Dedifferentiated amniotic fluid mesenchymal stem cell (primary cell): ENCODE data around the gene UNC80.

ENCODE experiments used
- DNase-seq: peaks from one replicate; pipeline ENCODE4 v3.0.0-alpha.2; 2016; ENCODE audit errors: extremely low spot score

The UNC80 gene

DNA sequence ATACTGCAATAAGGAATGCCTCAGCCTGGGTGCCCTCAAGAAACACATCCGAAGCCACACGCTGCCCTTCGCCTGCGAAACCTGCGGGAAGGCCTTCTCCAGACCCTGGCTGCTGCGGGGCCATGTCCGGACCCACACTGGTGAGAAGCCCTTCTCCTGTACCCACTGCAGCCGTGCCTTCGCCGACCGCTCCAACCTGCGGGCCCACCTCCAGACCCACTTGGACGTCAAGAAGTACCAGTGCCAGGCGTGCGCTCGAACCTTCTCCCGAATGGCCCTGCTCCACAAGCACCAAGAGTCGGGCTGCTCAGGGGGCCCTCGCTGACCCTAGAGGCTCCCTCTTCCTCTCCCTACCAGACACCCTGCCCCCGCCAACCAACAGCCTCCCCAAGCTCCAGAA, 37.6 kb downstream of the UNC80 start:
- no peak for DNase-seq

GRCh38 chr2:209817844-209818271, 46.2 kb downstream of the UNC80 start:
- DNase-seq = no peak

DNA sequence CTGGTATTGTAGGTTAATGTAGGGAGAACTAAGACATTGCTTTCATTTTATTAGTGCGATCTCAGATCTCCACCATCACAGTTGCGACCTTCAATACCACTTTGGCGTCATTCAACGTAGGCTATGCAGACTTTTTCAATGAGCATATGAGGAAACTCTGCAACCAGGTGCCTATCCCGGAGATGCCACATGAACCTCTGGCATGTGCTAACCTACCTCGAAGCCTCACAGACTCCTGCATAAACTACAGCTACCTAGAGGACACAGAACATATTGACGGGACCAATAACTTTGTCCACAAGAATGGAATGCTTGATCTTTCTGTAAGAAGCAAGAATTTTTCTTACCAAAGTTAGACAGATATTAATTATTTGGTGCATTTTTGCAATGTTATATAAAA, 47.3 kb downstream of the UNC80 start:
- no peak for DNase-seq

DNA sequence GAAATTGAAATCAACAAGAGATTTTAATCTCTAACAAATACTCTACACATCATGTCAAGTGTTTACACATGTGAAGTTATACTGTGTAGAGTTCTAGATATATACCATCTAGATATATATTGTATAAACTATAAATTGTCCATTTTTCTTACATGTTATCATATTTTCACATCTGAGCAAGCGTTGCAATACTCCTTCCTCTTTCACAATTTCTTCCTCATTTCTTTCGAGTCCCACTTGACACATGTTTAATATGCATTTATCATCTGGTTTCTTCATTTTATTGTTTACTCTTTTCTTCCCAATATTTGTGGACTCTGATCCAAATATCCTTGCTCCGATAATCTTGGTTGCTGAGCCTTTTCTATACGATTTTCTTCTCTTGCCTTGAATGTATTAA, 50.2 kb downstream of the UNC80 start:
- no peak for DNase-seq

- no peak for DNase-seq
Observed at GRCh38 chr2:209823484-209823883, 51.9 kb downstream of the UNC80 start.

- DNase-seq = no peak
Observed at GRCh38 chr2:209824391-209824790, 52.8 kb downstream of the UNC80 start.

DNA sequence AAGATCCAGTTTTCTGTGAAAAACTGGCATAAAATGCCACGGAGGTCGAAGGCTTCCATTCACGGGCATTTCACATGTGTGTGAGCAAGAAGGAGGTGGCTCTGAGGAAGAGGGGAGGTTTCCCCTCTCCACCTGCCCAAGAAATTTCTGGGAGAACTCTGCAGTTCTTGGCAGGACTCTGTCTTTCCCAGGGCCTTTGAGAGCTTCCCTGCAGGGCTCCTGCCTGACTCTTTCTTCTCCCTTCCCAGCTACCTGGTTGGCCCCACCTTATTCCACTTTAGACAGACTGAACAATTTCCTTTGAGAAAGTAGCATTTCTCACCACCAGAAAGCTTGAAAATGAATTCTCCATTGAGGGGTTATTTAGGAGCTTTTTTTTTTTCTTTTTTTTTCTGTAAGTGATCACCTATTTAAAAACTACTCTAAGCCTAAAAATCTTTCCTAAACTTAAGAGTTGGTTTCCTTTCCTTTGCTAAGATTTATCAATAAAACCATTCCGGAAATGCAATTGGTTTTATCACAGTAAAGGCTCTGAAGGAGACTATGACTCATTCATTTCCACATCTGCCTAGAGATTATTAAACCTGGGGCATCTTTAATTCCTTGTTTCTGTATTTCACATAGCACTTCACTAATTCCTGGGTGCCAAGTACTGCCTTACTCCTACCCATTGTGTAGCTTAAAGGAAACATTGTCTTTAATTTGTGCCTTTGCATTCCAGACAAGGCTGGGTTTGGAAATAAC, 59.3 kb downstream of the UNC80 start:
- DNase-seq = no peak

DNA sequence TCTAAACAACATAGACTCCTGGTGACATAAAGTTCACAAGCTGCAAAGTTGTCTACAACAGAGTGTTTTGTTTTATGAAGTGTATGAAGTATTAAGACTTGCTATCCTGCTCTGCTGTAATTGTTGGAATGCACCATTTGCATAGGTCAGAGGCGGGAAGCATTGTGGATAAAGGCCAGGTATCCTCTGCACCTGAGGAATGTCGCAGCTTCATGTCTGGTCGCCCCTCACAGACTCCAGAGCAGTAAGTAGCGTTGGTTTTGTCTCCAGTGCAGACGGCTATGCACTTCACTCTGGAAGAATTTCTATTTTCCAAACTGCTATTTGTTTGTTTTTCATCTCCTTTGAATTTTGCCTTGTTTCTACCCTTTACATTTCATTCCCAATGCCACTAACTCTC, 63.1 kb downstream of the UNC80 start:
- DNase-seq = no peak

GRCh38 chr2:209840434-209840833, 68.8 kb downstream of the UNC80 start:
- no peak for DNase-seq

DNA sequence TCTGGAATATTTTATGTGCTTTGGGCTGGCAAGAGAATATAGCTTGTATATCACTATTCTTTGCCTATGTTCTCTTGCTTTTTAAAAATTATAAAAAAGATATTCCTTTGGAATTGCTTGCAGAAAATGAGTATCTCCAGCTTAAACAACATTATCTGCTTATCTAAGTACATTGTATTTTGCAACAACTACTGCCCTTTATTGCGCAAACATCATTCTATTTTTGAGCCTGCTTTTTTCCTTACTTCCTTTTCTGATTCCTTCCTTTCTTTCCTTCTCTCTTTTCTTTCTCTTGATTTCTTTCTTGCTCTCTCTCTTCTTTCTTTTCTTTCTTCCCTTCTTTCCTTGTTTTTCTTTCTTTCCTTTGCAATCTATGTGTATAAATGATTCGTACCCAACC, 74.0 kb downstream of the UNC80 start:
- DNase-seq = no peak

DNA sequence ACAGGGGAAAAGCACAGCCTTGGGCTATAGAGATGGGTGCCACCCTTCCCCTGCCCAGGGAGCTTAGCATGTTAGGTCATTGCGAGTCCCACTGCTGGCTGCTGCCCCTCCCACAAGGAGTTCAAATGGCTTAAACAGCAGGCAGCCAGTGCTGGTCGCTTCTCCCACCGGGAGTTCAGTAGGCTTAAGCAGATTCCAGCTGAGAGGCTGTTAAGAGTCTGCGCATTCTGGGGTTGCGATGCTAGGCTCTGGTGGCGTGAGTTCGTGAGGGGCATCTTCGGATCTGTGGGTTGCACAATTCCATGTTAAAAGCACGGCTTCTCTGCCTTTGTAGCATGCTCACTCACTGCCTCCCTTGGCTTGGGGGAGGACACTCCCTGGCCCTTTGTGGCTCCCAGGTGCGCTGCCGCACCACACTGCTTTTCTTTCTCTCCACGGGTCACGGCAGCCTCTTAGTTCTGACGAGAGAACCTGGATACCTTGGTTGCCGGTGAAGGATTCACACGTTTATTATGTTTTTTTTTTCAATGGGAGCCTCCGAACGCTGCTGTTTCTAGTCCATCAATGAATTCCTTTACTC, 93.2 kb downstream of the UNC80 start:
- DNase-seq = no peak

- DNase-seq = no peak
Observed at GRCh38 chr2:209868271-209868994, 96.8 kb downstream of the UNC80 start.

GRCh38 chr2:209870067-209870466, 98.4 kb downstream of the UNC80 start:
- DNase-seq = no peak

DNA sequence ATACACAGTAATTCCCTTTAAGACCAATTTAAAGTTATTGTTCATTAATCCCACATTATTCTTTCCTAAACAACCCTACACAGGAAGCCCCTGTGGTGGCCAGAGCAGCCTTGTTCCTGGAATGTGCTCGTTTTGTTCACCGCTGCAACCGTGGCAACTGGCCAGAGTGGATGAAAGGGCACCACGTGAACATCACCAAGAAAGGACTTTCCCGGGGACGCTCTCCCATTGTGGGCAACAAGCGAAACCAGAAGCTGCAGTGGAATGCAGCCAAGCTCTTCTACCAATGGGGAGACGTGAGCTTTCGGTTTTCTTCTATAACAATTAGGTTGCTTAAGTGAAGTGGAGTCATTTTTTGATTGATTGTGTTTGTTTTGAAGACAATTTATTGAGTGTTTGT, 101.0 kb downstream of the UNC80 start:
- DNase-seq = no peak

DNA sequence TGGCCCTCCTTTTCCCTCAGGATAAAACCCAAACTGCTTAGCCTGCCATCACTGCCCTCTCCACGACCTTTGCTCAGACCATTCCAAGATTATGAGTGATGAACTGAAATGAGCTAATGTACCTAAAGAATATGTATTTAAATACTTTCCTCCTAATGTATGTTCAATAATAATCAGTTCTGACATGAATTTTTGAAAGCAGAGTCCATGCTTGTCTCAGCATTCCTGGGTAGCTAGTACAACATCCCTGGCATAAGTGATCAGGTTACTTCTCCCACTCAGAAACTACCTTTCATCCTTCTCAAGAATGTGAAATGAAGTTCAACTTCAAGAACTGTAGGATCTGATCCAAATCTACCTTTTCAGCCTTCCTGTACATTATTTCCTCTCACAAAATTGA, 103.6 kb downstream of the UNC80 start:
- DNase-seq = no peak

DNA sequence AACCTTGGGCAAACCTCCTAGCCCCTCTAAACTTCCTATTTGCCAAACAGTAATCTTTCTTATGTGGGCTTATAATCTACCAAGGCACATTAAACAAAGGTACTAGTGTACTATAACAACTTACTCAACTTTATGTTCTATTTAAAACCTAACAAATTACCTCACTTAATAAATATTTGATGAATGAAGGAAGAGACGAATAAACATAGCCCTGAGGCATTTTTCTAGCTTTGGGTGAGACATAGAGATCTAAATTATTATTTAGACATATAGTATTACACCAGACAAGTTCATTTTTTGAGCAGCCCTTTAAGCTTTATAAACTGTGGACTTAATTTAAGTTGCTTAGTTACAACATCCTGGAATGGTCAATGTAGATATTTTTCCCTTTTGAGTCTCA, 104.6 kb downstream of the UNC80 start:
- no peak for DNase-seq

DNA sequence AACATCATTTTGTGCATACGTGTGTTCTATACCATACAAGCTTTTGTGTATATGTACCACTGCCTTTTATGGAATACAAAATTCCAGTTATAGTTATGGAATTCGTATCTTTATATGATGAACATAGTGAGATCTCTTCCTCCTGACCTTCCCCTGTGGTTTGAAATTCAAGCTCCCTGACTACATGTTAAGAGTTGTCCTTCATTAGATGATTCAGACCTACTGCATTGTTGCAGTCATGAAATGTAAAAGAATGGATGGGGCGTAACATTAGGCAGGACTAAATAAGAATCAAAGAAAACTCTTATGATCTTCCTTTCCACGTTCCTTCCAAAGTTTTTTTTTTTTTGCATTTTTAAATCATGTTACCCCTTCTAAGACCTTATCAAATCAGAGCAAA, 107.1 kb downstream of the UNC80 start:
- DNase-seq = no peak

DNA sequence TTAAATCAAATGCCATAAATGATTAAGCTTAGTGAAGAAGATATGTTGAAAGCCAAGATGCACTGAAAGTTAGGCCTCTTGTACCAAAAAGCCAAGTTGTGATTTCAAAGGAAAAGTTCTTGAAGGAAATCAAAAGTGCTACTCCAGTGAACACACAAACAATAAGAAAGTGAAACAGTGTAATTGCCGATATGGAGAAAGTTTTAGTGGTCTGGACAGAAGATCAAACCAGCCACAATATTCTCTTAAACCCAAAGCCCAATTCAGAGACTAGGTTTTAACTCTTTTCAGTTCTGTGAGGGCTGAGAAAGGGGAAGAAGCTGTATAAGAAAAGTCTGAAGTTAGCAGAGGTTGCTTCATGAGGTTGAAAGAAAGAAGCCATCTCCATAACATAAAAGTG, 129.0 kb downstream of the UNC80 start:
- DNase-seq = no peak

DNA sequence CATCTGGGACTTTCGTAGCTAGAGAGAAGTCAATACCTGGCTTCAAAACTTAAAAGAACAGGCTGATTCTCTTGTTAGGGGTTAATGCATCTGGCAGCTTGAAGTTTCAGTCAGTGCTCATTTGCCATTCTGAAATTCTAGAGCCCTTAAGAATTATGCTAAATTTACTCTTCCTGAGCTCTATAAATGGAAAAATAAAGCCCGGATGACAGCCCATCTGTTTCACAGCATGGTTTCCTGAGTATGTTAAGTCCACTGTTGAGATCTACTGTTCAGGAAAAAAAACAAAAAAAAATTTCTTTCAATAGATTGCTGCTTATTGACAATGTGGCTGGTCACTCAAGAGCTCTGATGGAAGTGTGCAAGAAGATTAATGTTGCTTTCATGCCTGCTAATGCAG, 129.5 kb downstream of the UNC80 start:
- no peak for DNase-seq

GRCh38 chr2:209905691-209906090, 134.1 kb downstream of the UNC80 start:
- DNase-seq = no peak

DNA sequence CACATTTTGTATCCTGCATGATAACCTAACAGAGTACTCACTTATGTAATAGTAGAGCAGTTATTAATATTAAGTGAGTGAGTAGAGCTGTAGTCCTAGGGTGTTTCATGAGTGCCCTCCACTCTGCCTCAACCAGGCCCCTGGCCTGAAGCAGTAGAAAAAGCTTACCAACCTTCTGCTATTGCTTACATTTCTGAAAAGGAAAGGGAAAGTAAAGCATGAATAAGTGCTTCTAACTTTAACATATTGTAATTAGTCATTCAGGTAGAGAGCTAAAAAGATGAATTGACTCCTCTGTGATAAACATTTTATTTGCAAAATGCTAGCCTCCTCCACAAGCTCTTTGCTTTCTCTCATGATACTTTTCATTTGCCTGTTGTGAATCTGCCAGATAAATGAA, 136.1 kb downstream of the UNC80 start:
- no peak for DNase-seq

GRCh38 chr2:209908511-209908910, 136.9 kb downstream of the UNC80 start:
- DNase-seq = no peak

GRCh38 chr2:209911486-209911885, 139.9 kb downstream of the UNC80 start:
- no peak for DNase-seq
